Measurements from ENCODE around the gene FAM13C. TPM values are rescaled to one million over a fixed set of nuclear protein-coding genes. Genes with fewer than 3 reads are reported as not detected.

The FAM13C gene
- total RNA-seq, 1 donor from 2014 or later, result 58.0 TPM

- DNase-seq (ENCODE audit: low read depth), result peak; percentile 64
Observed at GRCh38 chr10:59362959-59363381, 621 bp upstream of the FAM13C start.

GRCh38 chr10:59361663-59362143 lies 646 bp downstream of the FAM13C start:
- peak; percentile 60 for DNase-seq (ENCODE audit: low read depth)

GRCh38 chr10:59360605-59361405 lies 1.5 kb downstream of the FAM13C start:
- peak; percentile 79 for DNase-seq (ENCODE audit: low read depth)

GRCh38 chr10:59358576-59358975 lies 3.8 kb downstream of the FAM13C start:
- no peak for DNase-seq (ENCODE audit: low read depth)

- no peak for DNase-seq (ENCODE audit: low read depth)
Observed at GRCh38 chr10:59354434-59354833, 7.9 kb downstream of the FAM13C start.

GRCh38 chr10:59350558-59350957 lies 11.8 kb downstream of the FAM13C start:
- DNase-seq (ENCODE audit: low read depth), result no peak

- DNase-seq (ENCODE audit: low read depth), result peak; percentile 92
Observed at GRCh38 chr10:59346321-59346720, 16.0 kb downstream of the FAM13C start.

GRCh38 chr10:59342723-59343122 lies 19.6 kb downstream of the FAM13C start:
- no peak for DNase-seq (ENCODE audit: low read depth)

- DNase-seq (ENCODE audit: low read depth), result no peak
Observed at GRCh38 chr10:59342000-59342399, 20.3 kb downstream of the FAM13C start.

- DNase-seq (ENCODE audit: low read depth), result no peak
Observed at GRCh38 chr10:59340285-59340684, 22.1 kb downstream of the FAM13C start.

GRCh38 chr10:59339351-59339750 lies 23.0 kb downstream of the FAM13C start:
- no peak for DNase-seq (ENCODE audit: low read depth)

GRCh38 chr10:59337201-59337652 lies 25.1 kb downstream of the FAM13C start:
- peak; percentile 80 for DNase-seq (ENCODE audit: low read depth)

GRCh38 chr10:59336632-59337031 lies 25.7 kb downstream of the FAM13C start:
- peak; percentile 37 for DNase-seq (ENCODE audit: low read depth)

- no peak for DNase-seq (ENCODE audit: low read depth)
Observed at GRCh38 chr10:59335497-59335896, 26.9 kb downstream of the FAM13C start.

- no peak for DNase-seq (ENCODE audit: low read depth)
Observed at GRCh38 chr10:59333701-59334100, 28.6 kb downstream of the FAM13C start.

GRCh38 chr10:59332581-59332980 lies 29.8 kb downstream of the FAM13C start:
- DNase-seq (ENCODE audit: low read depth), result peak; percentile 65

GRCh38 chr10:59331661-59332060 lies 30.7 kb downstream of the FAM13C start:
- DNase-seq (ENCODE audit: low read depth), result peak; percentile 55

GRCh38 chr10:59325116-59325515 lies 37.2 kb downstream of the FAM13C start:
- peak; percentile 77 for DNase-seq (ENCODE audit: low read depth)

- DNase-seq (ENCODE audit: low read depth), result no peak
Observed at GRCh38 chr10:59324597-59324996, 37.8 kb downstream of the FAM13C start.

GRCh38 chr10:59323831-59324401 lies 38.4 kb downstream of the FAM13C start:
- peak; percentile 67 for DNase-seq (ENCODE audit: low read depth)

- DNase-seq (ENCODE audit: low read depth), result peak; percentile 99
Observed at GRCh38 chr10:59323036-59323459, 39.3 kb downstream of the FAM13C start.

GRCh38 chr10:59322131-59322530 lies 40.2 kb downstream of the FAM13C start:
- no peak for DNase-seq (ENCODE audit: low read depth)

- DNase-seq (ENCODE audit: low read depth), result no peak
Observed at GRCh38 chr10:59320355-59320754, 42.0 kb downstream of the FAM13C start.
